Spleen (tissue), 11 donors: Measurements from ENCODE around the gene STX8. TPM values are rescaled to one million over a fixed set of nuclear protein-coding genes. Genes with fewer than 3 reads are reported as not detected.
"Not testable (repeated sequence)": the region's sequence is repeated elsewhere in the genome, so short reads cannot be mapped to it uniquely, and the experiment has no call there.

Experiments
- DNase-seq: peaks from one replicate; pipeline ENCODE4 v3.0.0-alpha.2; 2020
- H3K27ac ChIP-seq, 8 donors: fragments of 200-600 bp; sonication (generic) in 7 of 8; 1 replicate in 4 of 8; 2 replicates in 4 of 8; pipeline versions ENCODE4 v1.5.0 to v1.8.0; 2016 to 2021; ENCODE audit warnings: inconsistent platforms in 4 of 8, mild to moderate bottlenecking in 4 of 8, moderate library complexity in 1 of 8
- H3K27me3 ChIP-seq, 7 donors: fragments of 200-600 bp; sonication (generic) in 6 of 7; replicated peaks in 1 of 7; 1 replicate in 4 of 7; 2 replicates in 3 of 7; pipeline versions ENCODE4 v1.5.0 to v1.8.0; 2016 to 2021; ENCODE audit warnings: inconsistent platforms in 3 of 7, mild to moderate bottlenecking in 1 of 7
- H3K36me3 ChIP-seq, 6 donors: fragments of 200-600 bp; sonication (generic) in 5 of 6; 1 replicate in 4 of 6; 2 replicates in 2 of 6; pipeline versions ENCODE4 v1.5.0 to v1.8.0; 2016 to 2021; ENCODE audit warnings: inconsistent platforms in 2 of 6
- H3K4me1 ChIP-seq, 6 donors: fragments of 200-600 bp; sonication (generic) in 5 of 6; 1 replicate in 3 of 6; 2 replicates in 3 of 6; pipeline versions ENCODE4 v1.5.0 to v1.8.0; 2016 to 2021; ENCODE audit warnings: inconsistent platforms in 3 of 6
- H3K4me3 ChIP-seq, 8 donors: fragments of 200-600 bp; sonication (generic) in 7 of 8; 1 replicate in 4 of 8; 2 replicates in 4 of 8; pipeline versions ENCODE4 v1.5.0 to v1.8.0; 2016 to 2021; ENCODE audit warnings: inconsistent platforms in 4 of 8, mild to moderate bottlenecking in 4 of 8, moderate library complexity in 2 of 8
- H3K9me3 ChIP-seq, 8 donors: fragments of 200-600 bp; sonication (generic) in 7 of 8; 1 replicate in 4 of 8; 2 replicates in 4 of 8; pipeline versions ENCODE4 v1.5.0 to v1.8.0; 2016 to 2021; ENCODE audit warnings: inconsistent platforms in 4 of 8
- POLR2A ChIP-seq, 3 donors: fragments of 450-650 bp; IDR thresholded peaks; one replicate each; pipeline ENCODE4 v1.5.1; 2017; ENCODE audit warnings: antibody characterized with exemption in 3 of 3, mild to moderate bottlenecking in 1 of 3
- POLR2AphosphoS5 ChIP-seq, 3 donors: sonication (generic); formaldehyde crosslinking; IDR thresholded peaks; one replicate each; pipeline ENCODE4 v1.5.1; 2017; ENCODE audit warnings: antibody characterized with exemption in 3 of 3
- WGBS, 5 donors: extraction: QIAGEN DNeasy Blood & Tissue Kit in 3 of 5; methylation state at CpG; one replicate each; pipeline versions ENCODE4 v1.1.5 to v1.1.7; 2013 to 2018; 5-methylcytosine and 5-hydroxymethylcytosine counted together
- intact Hi-C: fragments of 100-400 bp; cut with DNase I; formaldehyde crosslinking; loops from one replicate; pipeline ENCODE4 v1.15.0; 2023; ENCODE audit warnings: low total_unique reads
- polyA plus RNA-seq, 3 donors: library from polyadenylated mRNA; stranded (reverse); fragments of 200-250 nt; gene quantifications; one replicate each; pipeline ENCODE4 v1.2.1, GENCODE V29; 2013
- total RNA-seq, 7 donors: library from RNA; depleted of rRNA in 3 of 7; stranded (reverse); fragments of >200 nt in 3 of 7; fragmentation: NEBNext Ultra II Directional in 4 of 7; extraction: Animal tissue kit (Norgen Biotek cat#: 25700) in 4 of 7; gene quantifications; one replicate each; pipeline versions ENCODE4 v1.1.0 to v1.2.1, GENCODE V29; 2016 to 2021
- TF ChIP-seq, protein P1 (sequence below), 11 experiments: fragments of 200-600 bp in 7 of 11; fragments of 450-650 bp in 4 of 11; sonication (generic) in 4 of 11; IDR thresholded peaks in 8 of 11; conservative IDR thresholded peaks in 3 of 11; 1 replicate in 7 of 11; 2 replicates in 4 of 11; pipeline versions ENCODE4 v1.4.0 to v1.8.0; 2016 to 2021; ENCODE audit warnings: antibody characterized with exemption in 11 of 11, inconsistent platforms in 4 of 11, mild to moderate bottlenecking in 1 of 11
- donor health status: healthy with polysubstance abuse.
- donor health status: DM: no; HTN: no; CAD: no; lungs with moderate emphysema.
- donor health status: DM: no; HTN: no; CAD: no.
- donor health status: Bipolar disorder and iron deficiency.
- donor health status: healthy.
- donor health status: DM: no; HTN: no; CAD: no.
- donor health status: DM: yes; HTN: yes; CAD: no.

Gene STX8
- total and polyA plus RNA-seq, 10 donors: 37.3 to 59.8 (median 48.9) TPM

DNA sequence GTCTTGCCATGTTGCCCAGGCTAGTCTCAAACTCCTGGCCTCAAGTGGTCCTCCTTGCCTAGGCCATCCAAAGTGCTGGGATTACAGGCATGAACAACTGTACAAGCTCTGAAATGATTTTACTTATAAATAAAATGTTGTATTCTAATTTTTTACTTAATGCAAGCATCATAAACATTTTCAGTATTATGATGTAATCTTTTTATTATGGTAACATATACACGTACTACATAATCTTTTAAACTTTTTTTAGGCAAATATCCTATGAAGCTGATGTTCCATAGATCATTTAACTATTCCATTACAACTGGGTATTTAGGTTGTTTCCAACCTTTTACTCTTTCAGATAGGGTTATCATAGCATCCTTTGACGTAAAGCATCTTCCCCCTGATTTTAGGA lies 35.9 kb upstream of the STX8 start:
- WGBS, 5 donors: 75 to 93% (median 80%) methylated on average over 2 of the region's 2 CpGs
- intact Hi-C loops: no loop called here
- DNase-seq: no peak
- no peaks in the 10 kb centered on the region for H3K9me3 ChIP-seq
- H3K27ac ChIP-seq: no peak overlapping the region
- peaks cover 0 to 10% (median 0%) of the 10 kb centered on the region in 7 donors for H3K27me3 ChIP-seq
- no peak overlapping the region for H3K4me3 ChIP-seq
- H3K36me3 ChIP-seq: no peaks in the 10 kb centered on the region
- TF ChIP-seq, protein P1, sequence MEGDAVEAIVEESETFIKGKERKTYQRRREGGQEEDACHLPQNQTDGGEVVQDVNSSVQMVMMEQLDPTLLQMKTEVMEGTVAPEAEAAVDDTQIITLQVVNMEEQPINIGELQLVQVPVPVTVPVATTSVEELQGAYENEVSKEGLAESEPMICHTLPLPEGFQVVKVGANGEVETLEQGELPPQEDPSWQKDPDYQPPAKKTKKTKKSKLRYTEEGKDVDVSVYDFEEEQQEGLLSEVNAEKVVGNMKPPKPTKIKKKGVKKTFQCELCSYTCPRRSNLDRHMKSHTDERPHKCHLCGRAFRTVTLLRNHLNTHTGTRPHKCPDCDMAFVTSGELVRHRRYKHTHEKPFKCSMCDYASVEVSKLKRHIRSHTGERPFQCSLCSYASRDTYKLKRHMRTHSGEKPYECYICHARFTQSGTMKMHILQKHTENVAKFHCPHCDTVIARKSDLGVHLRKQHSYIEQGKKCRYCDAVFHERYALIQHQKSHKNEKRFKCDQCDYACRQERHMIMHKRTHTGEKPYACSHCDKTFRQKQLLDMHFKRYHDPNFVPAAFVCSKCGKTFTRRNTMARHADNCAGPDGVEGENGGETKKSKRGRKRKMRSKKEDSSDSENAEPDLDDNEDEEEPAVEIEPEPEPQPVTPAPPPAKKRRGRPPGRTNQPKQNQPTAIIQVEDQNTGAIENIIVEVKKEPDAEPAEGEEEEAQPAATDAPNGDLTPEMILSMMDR (IDR thresholded peaks at IDR 0.05 in 8 of 11, conservative IDR thresholded peaks at IDR 0.05 in 3 of 11): no peak
- TF ChIP-seq POLR2A (IDR thresholded peaks at IDR 0.05): no peak
- TF ChIP-seq POLR2AphosphoS5 (IDR thresholded peaks at IDR 0.05): no peak
- H3K4me1 ChIP-seq: no peaks in the 10 kb centered on the region

DNA sequence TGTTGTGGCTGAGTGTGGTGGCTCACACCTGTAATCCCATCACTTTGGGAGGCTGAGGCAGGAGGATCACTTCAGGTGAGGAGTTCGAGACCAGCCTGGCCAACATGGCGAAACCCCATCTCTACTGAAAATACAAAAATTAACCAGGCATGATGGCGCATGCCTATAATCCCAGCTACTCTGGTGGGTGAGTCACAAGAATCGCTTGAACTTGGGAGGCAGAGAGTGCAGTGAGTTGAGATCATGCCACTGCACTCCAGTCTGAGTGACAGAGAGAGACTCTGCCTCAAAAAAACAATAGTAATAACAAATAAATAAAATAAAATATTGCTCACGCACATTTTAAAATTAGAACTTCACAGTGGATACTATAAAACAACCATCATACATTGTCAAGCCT lies 31.4 kb upstream of the STX8 start:
- H3K27me3 ChIP-seq, DNase-seq, intact Hi-C loops, H3K9me3 ChIP-seq, H3K27ac ChIP-seq, H3K36me3 ChIP-seq, H3K4me3 ChIP-seq, H3K4me1 ChIP-seq: not testable (repeated sequence)
- WGBS, 5 donors: 71 to 89% (median 76%) methylated on average over 5 of the region's 5 CpGs

DNA sequence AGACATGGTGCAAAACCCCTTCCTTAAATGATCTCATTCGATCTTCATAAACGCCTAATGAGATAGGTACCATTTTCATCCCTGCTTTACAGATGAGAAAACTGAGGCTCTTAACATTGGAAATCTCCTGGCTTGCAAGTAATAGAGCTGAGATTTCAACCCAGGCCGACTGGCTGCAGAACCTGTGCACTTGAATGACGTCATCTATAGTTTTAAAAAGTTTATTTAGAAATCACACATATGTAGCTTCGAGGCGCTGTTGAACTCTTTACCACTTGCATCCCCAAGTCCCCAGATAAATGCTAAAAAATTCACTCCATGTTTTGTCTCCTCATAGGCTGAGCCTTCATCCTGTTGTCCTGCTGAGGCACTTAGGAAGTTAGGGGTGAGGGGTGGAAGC lies 30.8 kb upstream of the STX8 start:
- Histone ChIP-seq H3K36me3 (no peaks in the 10 kb centered on the region), H3K4me3 (no peak overlapping the region), H3K27ac (no peak overlapping the region), H3K4me1 (no peaks in the 10 kb centered on the region), H3K9me3 (no peaks in the 10 kb centered on the region), H3K27me3 (no peaks in the 10 kb centered on the region)
- intact Hi-C loops: no loop called here
- WGBS, 5 donors: 87 to 95% (median 93%) methylated on average over 6 of the region's 6 CpGs
- TF ChIP-seq, protein P1 (IDR thresholded peaks at IDR 0.05 in 8 of 11, conservative IDR thresholded peaks at IDR 0.05 in 3 of 11): no peak
- TF ChIP-seq POLR2A (IDR thresholded peaks at IDR 0.05) (no peak), POLR2AphosphoS5 (IDR thresholded peaks at IDR 0.05) (no peak)
- DNase-seq: no peak

DNA sequence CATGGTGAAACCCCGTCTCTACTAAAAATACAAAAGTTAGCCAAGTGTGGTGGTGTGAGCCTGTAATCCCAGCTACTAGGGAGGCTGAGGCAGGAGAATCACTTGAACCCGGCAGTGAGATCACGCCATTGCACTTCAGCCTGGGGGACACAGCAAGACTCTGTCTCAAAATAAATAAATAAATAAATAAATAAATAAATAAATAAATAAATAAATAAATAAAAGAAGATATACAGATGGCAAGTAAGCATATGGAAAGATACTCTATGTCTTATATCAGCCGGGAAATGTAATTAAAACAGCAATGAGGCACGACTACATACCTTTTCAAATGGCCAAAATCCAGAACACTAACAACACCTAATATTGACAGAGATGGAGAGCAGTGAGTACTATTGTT lies 29.0 kb upstream of the STX8 start:
- H3K27me3 ChIP-seq, H3K9me3 ChIP-seq, H3K4me1 ChIP-seq, H3K36me3 ChIP-seq, DNase-seq, H3K27ac ChIP-seq, intact Hi-C loops, H3K4me3 ChIP-seq: not testable (repeated sequence)
- 90 to 95% (median 92%) methylated on average over 5 of the region's 5 CpGs for WGBS, 5 donors

DNA sequence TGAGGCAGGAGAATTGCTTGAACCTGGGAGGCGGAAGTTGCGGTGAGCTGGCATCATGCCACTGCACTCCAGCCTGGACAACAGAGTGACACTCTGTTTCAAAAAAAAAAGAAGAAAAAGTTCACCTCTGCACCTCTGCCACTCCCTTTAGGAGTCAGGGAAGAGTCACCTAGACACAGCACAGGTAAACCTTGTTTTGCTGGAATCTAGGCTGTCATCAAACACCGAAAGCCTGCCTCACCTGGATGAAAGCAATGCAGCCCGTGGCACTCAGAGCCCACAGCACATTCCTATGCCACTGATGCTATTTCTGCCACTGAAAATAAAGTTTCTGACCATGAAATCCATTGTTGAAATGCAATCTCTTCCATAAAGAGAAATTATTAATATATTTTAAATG lies 23.0 kb upstream of the STX8 start:
- Histone ChIP-seq H3K27me3 (no peaks in the 10 kb centered on the region), H3K36me3 (no peaks in the 10 kb centered on the region), H3K4me1 (no peaks in the 10 kb centered on the region), H3K27ac (no peak overlapping the region), H3K4me3 (no peak overlapping the region), H3K9me3 (peaks cover 0 to 4% (median 0%) of the 10 kb centered on the region in 8 donors)
- intact Hi-C loops: no loop called here
- DNase-seq: no peak
- TF ChIP-seq POLR2A (IDR thresholded peaks at IDR 0.05) (no peak), POLR2AphosphoS5 (IDR thresholded peaks at IDR 0.05) (no peak)
- TF ChIP-seq, protein P1 (IDR thresholded peaks at IDR 0.05 in 8 of 11, conservative IDR thresholded peaks at IDR 0.05 in 3 of 11): no peak
- WGBS, 5 donors: 78 to 99% (median 92%) methylated on average over 4 of the region's 4 CpGs

DNA sequence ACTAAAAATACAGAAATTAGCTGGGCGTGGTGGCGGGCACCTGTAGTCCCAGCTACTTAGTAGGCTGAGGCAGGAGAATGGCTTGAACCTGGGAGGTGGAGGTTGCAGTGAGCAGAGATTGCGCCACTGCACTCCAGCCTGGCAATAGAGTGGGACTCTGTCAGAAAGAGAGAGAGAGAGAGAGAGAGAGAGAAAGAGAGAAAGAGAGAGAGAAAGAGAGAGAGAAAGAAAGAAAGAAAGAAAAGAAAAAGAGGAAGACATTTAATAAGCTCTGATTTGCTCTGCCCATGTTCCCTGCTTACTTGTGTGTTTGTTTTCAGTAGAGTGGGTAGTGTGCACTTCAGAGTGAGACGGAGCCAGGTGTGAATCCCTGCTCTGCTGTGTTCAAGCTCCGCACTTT lies 22.0 kb upstream of the STX8 start:
- H3K36me3 ChIP-seq, DNase-seq, H3K27ac ChIP-seq, H3K4me1 ChIP-seq, H3K27me3 ChIP-seq, intact Hi-C loops, H3K4me3 ChIP-seq, H3K9me3 ChIP-seq: not testable (repeated sequence)
- WGBS, 5 donors: 91 to 96% (median 94%) methylated on average over 5 of the region's 5 CpGs
